Peyer's patch (tissue), 4 donors: ENCODE data around the gene EIF2S2. TPM values are rescaled to one million over a fixed set of nuclear protein-coding genes. Genes with fewer than 3 reads are reported as not detected.
A peak's percentile ranks its signal among the peaks of the same experiment; 100 is the strongest.

Source experiments
- DNase-seq, 3 donors: peaks; one replicate each; pipeline ENCODE4 v3.0.0-alpha.2; 2017 to 2019
- H3K27ac ChIP-seq, 4 donors: fragments of 200-600 bp; sonication (generic); one replicate each; pipeline ENCODE4 v1.5.1; 2016 to 2019
- H3K27me3 ChIP-seq, 2 donors: fragments of 200-600 bp; sonication (generic); one replicate each; pipeline ENCODE4 v1.5.1; 2019
- H3K36me3 ChIP-seq, 3 donors: fragments of 200-600 bp; sonication (generic); one replicate each; pipeline ENCODE4 v1.5.1; 2016 to 2019
- H3K4me1 ChIP-seq, 4 donors: fragments of 200-600 bp; sonication (generic); one replicate each; pipeline ENCODE4 v1.5.1; 2016 to 2019
- H3K4me3 ChIP-seq, 4 donors: fragments of 200-600 bp; sonication (generic); 1 replicate in 3 of 4; 2 replicates in 1 of 4; pipeline ENCODE4 v1.5.1; 2016 to 2019; ENCODE audit warnings: mild to moderate bottlenecking in 1 of 4
- H3K9me3 ChIP-seq, 4 donors: fragments of 200-600 bp; sonication (generic); one replicate each; pipeline ENCODE4 v1.5.1; 2016 to 2019; ENCODE audit warnings: mild to moderate bottlenecking in 1 of 4
- CTCF ChIP-seq, 6 experiments: fragments of 450-650 bp in 4 of 6; fragments of 200-600 bp in 2 of 6; sonication (generic) in 1 of 6; IDR thresholded peaks; one replicate each; pipeline ENCODE4 v1.5.1; 2017 to 2019; ENCODE audit warnings: antibody characterized with exemption in 6 of 6, mild to moderate bottlenecking in 3 of 6, moderate library complexity in 1 of 6
- POLR2A ChIP-seq, 2 donors: fragments of 450-650 bp; IDR thresholded peaks; one replicate each; pipeline ENCODE4 v1.5.1; 2017; ENCODE audit warnings: antibody characterized with exemption in 2 of 2, mild to moderate bottlenecking in 2 of 2, moderate library complexity in 2 of 2
- total RNA-seq, 4 donors: library from RNA; depleted of rRNA; stranded (reverse); fragments of >200 nt; gene quantifications; one replicate each; pipeline ENCODE4 v1.1.0, GENCODE V29; 2016

Gene EIF2S2
- total RNA-seq, 4 donors from 2014 or later, result 25.0 to 48.7 (median 30.6) TPM

- Histone ChIP-seq H3K4me3 (no peak overlapping the region), H3K9me3 (no peaks in the 10 kb centered on the region), H3K4me1 (no peaks in the 10 kb centered on the region), H3K27ac (peak overlapping the region in 1 of 4 donors; percentile 42), H3K36me3 (peaks cover 0 to 90% (median 0%) of the 10 kb centered on the region in 3 donors), H3K27me3 (no peaks in the 10 kb centered on the region)
- TF ChIP-seq POLR2A (IDR thresholded peaks at IDR 0.05) (no peak), CTCF (IDR thresholded peaks at IDR 0.05) (peak in 1 of 6 experiments; percentile 3)
- DNase-seq, result peak in 1 of 3 donors; percentile 60
Observed at GRCh38 chr20:34083137-34083536, 28.9 kb downstream of the EIF2S2 start.

- TF ChIP-seq POLR2A (IDR thresholded peaks at IDR 0.05) (no peak), CTCF (IDR thresholded peaks at IDR 0.05) (no peak)
- Histone ChIP-seq H3K27ac (no peak overlapping the region), H3K36me3 (peaks cover 0 to 90% (median 0%) of the 10 kb centered on the region in 3 donors)
Observed at GRCh38 chr20:34082232-34082887, 29.7 kb downstream of the EIF2S2 start.

GRCh38 chr20:34079818-34080217 lies 32.2 kb downstream of the EIF2S2 start:
- no peak for DNase-seq
- Histone ChIP-seq H3K27me3 (no peaks in the 10 kb centered on the region), H3K9me3 (no peaks in the 10 kb centered on the region), H3K4me3 (no peak overlapping the region), H3K4me1 (no peaks in the 10 kb centered on the region), H3K27ac (no peak overlapping the region), H3K36me3 (peaks cover 0 to 91% (median 0%) of the 10 kb centered on the region in 3 donors)
- TF ChIP-seq POLR2A (IDR thresholded peaks at IDR 0.05), result no peak
- no peak for TF ChIP-seq CTCF (IDR thresholded peaks at IDR 0.05)

More at GRCh38 chr20:34082232-34082887, 29.7 kb downstream of the EIF2S2 start:
- no peaks in the 10 kb centered on the region for H3K4me1 ChIP-seq
- no peak for DNase-seq
- H3K9me3 ChIP-seq, result no peaks in the 10 kb centered on the region
- no peak overlapping the region for H3K4me3 ChIP-seq
- H3K27me3 ChIP-seq, result no peaks in the 10 kb centered on the region

GRCh38 chr20:34078540-34078939 lies 33.5 kb downstream of the EIF2S2 start:
- no peaks in the 10 kb centered on the region for H3K27me3 ChIP-seq
- H3K27ac ChIP-seq, result no peak overlapping the region
- no peaks in the 10 kb centered on the region for H3K9me3 ChIP-seq
- no peak for DNase-seq
- H3K36me3 ChIP-seq, result peaks cover 0 to 91% (median 0%) of the 10 kb centered on the region in 3 donors
- H3K4me1 ChIP-seq, result no peaks in the 10 kb centered on the region
- TF ChIP-seq POLR2A (IDR thresholded peaks at IDR 0.05), result no peak
- TF ChIP-seq CTCF (IDR thresholded peaks at IDR 0.05), result no peak
- H3K4me3 ChIP-seq, result no peak overlapping the region

- no peak for DNase-seq
- Histone ChIP-seq H3K36me3 (peaks cover 0 to 90% (median 0%) of the 10 kb centered on the region in 3 donors), H3K27ac (no peak overlapping the region), H3K9me3 (no peaks in the 10 kb centered on the region), H3K4me3 (no peak overlapping the region), H3K27me3 (no peaks in the 10 kb centered on the region), H3K4me1 (no peaks in the 10 kb centered on the region)
- TF ChIP-seq POLR2A (IDR thresholded peaks at IDR 0.05) (no peak), CTCF (IDR thresholded peaks at IDR 0.05) (no peak)
Observed at GRCh38 chr20:34076952-34077351, 35.1 kb downstream of the EIF2S2 start.
